ENCODE results near the gene SRSF3.

SRSF3 gene

GRCh38 chr6:36593569-36594028 lies 563 bp upstream of the SRSF3 start (continued):
- TF ChIP-seq PATZ1 (tag by site-specific recombination; IDR thresholded peaks at IDR 0.05) = peak; percentile 58

DNA sequence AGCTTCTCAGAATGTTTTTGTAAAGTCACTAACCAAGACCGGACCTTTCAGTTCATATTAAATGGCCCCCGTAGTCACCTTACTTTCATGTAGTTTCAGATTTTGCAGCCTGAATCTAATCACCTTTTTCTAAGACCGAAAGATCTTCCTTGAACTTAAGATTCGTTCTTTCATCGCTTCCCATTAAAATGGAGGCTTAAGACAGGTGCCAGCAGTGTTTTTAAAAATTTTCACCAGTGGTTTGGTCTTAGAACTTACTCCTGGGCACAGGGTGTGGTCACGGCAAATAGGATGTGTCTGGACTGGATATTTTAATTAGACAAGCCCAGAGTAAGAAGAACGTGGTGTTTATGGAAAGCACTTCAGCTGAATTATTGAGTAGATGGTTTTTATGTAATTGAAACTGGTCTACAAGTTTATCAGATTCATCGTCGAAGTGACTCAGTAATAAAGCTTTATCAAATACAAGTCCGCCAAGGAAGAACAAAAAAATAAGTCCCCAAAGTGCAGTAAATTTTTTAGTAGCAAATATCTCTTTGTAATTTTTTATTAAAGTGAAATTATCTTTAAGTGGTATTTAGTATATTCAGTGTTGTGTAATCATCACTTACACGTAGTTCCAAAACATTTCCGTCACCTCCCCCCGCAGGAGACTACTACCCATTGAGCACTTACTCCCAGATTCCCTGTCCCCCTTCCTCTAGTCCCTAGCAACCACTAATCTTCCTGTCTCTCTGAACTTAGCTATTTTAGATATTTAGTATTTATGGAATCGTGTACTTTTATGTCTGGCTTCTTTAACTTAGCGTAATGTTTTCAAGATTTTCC lies 868 bp downstream of the SRSF3 start:
- CTCF ChIA-PET = interaction anchor here (0.6 to 1.7 kb wide), 5 partner anchors 12 to 765 kb away, joined by 3 to 6 read pairs (median 3); no protein-coding TSS in a partner anchor
- Histone ChIP-seq H3K27ac (ENCODE audit: extremely low read depth, low read depth, low read length) (peak overlapping the region; percentile 89), H3K36me3 (ENCODE audit: control insufficient read depth in 2 of 2, insufficient read depth in 1 of 2, low read length in 2 of 2) (peaks cover 34 to 55% of the 10 kb centered on the region in 2 experiments), H3K4me1 (ENCODE audit: control insufficient read depth, insufficient read depth, low read length) (peaks cover 10% of the 10 kb centered on the region; the same call in 1 of the 2 replicates), H3K9me3 (ENCODE audit: control insufficient read depth, insufficient read depth, low read depth, low read length) (no peaks in the 10 kb centered on the region), H3K4me3 (ENCODE audit: low read depth, low read length) (peak overlapping the region; percentile 90)
- no peak for TF ChIP-seq ZFHX2 (tag by site-specific recombination; conservative IDR thresholded peaks at IDR 0.05)
- 0 out of 2 replicates have a peak, but pooled peaks have one; percentile 11 for TF ChIP-seq ZNF629 (tag by site-specific recombination; IDR thresholded peaks at IDR 0.05)
- TF ChIP-seq, protein P1, sequence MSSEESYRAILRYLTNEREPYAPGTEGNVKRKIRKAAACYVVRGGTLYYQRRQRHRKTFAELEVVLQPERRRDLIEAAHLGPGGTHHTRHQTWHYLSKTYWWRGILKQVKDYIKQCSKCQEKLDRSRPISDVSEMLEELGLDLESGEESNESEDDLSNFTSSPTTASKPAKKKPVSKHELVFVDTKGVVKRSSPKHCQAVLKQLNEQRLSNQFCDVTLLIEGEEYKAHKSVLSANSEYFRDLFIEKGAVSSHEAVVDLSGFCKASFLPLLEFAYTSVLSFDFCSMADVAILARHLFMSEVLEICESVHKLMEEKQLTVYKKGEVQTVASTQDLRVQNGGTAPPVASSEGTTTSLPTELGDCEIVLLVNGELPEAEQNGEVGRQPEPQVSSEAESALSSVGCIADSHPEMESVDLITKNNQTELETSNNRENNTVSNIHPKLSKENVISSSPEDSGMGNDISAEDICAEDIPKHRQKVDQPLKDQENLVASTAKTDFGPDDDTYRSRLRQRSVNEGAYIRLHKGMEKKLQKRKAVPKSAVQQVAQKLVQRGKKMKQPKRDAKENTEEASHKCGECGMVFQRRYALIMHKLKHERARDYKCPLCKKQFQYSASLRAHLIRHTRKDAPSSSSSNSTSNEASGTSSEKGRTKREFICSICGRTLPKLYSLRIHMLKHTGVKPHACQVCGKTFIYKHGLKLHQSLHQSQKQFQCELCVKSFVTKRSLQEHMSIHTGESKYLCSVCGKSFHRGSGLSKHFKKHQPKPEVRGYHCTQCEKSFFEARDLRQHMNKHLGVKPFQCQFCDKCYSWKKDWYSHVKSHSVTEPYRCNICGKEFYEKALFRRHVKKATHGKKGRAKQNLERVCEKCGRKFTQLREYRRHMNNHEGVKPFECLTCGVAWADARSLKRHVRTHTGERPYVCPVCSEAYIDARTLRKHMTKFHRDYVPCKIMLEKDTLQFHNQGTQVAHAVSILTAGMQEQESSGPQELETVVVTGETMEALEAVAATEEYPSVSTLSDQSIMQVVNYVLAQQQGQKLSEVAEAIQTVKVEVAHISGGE (tag by site-specific recombination; conservative IDR thresholded peaks at IDR 0.05; ENCODE audit: low read depth) = 0 out of 2 replicates have a peak, but pooled peaks have one; percentile 12
- TF ChIP-seq ZNF341 (tag by site-specific recombination; IDR thresholded peaks at IDR 0.05; ENCODE audit: low read depth) = peak; percentile 89
- peak; percentile 22; the same call in 1 of the 2 replicates for TF ChIP-seq ZNF600 (tag by site-specific recombination; IDR thresholded peaks at IDR 0.05)
- TF ChIP-seq, protein P2, sequence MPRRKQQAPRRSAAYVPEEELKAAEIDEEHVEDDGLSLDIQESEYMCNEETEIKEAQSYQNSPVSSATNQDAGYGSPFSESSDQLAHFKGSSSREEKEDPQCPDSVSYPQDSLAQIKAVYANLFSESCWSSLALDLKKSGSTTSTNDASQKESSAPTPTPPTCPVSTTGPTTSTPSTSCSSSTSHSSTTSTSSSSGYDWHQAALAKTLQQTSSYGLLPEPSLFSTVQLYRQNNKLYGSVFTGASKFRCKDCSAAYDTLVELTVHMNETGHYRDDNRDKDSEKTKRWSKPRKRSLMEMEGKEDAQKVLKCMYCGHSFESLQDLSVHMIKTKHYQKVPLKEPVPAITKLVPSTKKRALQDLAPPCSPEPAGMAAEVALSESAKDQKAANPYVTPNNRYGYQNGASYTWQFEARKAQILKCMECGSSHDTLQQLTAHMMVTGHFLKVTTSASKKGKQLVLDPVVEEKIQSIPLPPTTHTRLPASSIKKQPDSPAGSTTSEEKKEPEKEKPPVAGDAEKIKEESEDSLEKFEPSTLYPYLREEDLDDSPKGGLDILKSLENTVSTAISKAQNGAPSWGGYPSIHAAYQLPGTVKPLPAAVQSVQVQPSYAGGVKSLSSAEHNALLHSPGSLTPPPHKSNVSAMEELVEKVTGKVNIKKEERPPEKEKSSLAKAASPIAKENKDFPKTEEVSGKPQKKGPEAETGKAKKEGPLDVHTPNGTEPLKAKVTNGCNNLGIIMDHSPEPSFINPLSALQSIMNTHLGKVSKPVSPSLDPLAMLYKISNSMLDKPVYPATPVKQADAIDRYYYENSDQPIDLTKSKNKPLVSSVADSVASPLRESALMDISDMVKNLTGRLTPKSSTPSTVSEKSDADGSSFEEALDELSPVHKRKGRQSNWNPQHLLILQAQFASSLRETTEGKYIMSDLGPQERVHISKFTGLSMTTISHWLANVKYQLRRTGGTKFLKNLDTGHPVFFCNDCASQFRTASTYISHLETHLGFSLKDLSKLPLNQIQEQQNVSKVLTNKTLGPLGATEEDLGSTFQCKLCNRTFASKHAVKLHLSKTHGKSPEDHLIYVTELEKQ (tag by site-specific recombination; IDR thresholded peaks at IDR 0.05; ENCODE audit: borderline replicate concordance) = no peak
- 0 out of 2 replicates have a peak, but pooled peaks have one; percentile 9 for TF ChIP-seq ZNF660 (tag by site-specific recombination; IDR thresholded peaks at IDR 0.05)
- peak; percentile 8; the same call in 1 of the 2 replicates for TF ChIP-seq ZNF426 (tag by site-specific recombination; IDR thresholded peaks at IDR 0.05)
- TF ChIP-seq ZSCAN16 (tag by site-specific recombination; IDR thresholded peaks at IDR 0.05) = no peak
- TF ChIP-seq PRDM1 (tag by site-specific recombination; IDR thresholded peaks at IDR 0.05) = peak; percentile 38; the same call in 1 of the 2 replicates
- TF ChIP-seq PRDM6 (tag by site-specific recombination; IDR thresholded peaks at IDR 0.05) = 0 out of 2 replicates have a peak, but pooled peaks have one; percentile 21
- TF ChIP-seq ZNF366 (tag by site-specific recombination; conservative IDR thresholded peaks at IDR 0.05) = peak; percentile 25; the same call in 1 of the 2 replicates
- no peak for TF ChIP-seq ZBTB8A (tag by site-specific recombination; IDR thresholded peaks at IDR 0.05)
- POLR2A ChIA-PET = interaction anchor here (0.6 to 2.4 kb wide), 15 partner anchors 9 to 391 kb away, joined by 3 to 17 read pairs (median 5); partner anchors contain the start of genes CDKN1A and MTCH1
